Liver (tissue), 9 donors: ENCODE results near the gene UBE2D3. TPM values are rescaled to one million over a fixed set of nuclear protein-coding genes. Genes with fewer than 3 reads are reported as not detected.

Source experiments
- DNase-seq: peaks from one replicate; pipeline ENCODE4 v3.0.0-alpha.2; 2017; ENCODE audit warnings: low spot score
- H3K27ac ChIP-seq, 2 donors: one replicate each; pipeline ENCODE4 v1.7.0; 2013; ENCODE audit warnings: inconsistent platforms in 2 of 2, low read length in 2 of 2, control low read depth in 1 of 2, low read depth in 1 of 2, mild to moderate bottlenecking in 1 of 2
- H3K27me3 ChIP-seq, 4 donors: one replicate each; pipeline versions ENCODE4 v1.6.1 to v1.7.0; 2013; ENCODE audit warnings: low read length in 3 of 4, inconsistent platforms in 1 of 4, mild to moderate bottlenecking in 1 of 4, moderate library complexity in 1 of 4; ENCODE audit not compliant: control insufficient read depth in 4 of 4, insufficient read depth in 4 of 4
- H3K36me3 ChIP-seq, 4 donors: one replicate each; pipeline versions ENCODE4 v1.6.1 to v1.7.0; 2013; ENCODE audit warnings: low read length in 3 of 4, mild to moderate bottlenecking in 3 of 4, low read depth in 1 of 4, moderate library complexity in 1 of 4; ENCODE audit not compliant: control insufficient read depth in 4 of 4, insufficient read depth in 3 of 4
- H3K4me1 ChIP-seq, 4 donors: one replicate each; pipeline versions ENCODE4 v1.6.1 to v1.7.0; 2013; ENCODE audit warnings: low read length in 3 of 4, mild to moderate bottlenecking in 3 of 4, moderate library complexity in 1 of 4; ENCODE audit not compliant: control insufficient read depth in 4 of 4, insufficient read depth in 4 of 4
- H3K4me3 ChIP-seq, 3 donors: one replicate each; pipeline versions ENCODE4 v1.6.1 to v1.7.0; 2013; ENCODE audit warnings: low read length in 3 of 3, control low read depth in 1 of 3, low read depth in 1 of 3, mild to moderate bottlenecking in 1 of 3
- H3K9ac ChIP-seq, 2 donors: one replicate each; pipeline ENCODE4 v1.7.0; 2013; ENCODE audit warnings: low read length in 2 of 2, mild to moderate bottlenecking in 2 of 2, moderate library complexity in 2 of 2, control low read depth in 1 of 2, low read depth in 1 of 2
- H3K9me3 ChIP-seq, 4 donors: one replicate each; pipeline versions ENCODE4 v1.6.1 to v1.7.0; 2013; ENCODE audit warnings: low read length in 3 of 4; ENCODE audit not compliant: control insufficient read depth in 4 of 4
- CTCF ChIP-seq: fragments of 150-350 bp; IDR thresholded peaks from 2 replicates; pipeline ENCODE4 v1.5.1; 2017; ENCODE audit warnings: improper control_type of control experiment, low read depth, low read length; ENCODE audit not compliant: missing input control
- EGR1 ChIP-seq, 2 donors: IDR thresholded peaks; 2 replicates each; pipeline ENCODE4 v1.6.1; 2016 to 2018; ENCODE audit warnings: antibody characterized with exemption in 2 of 2, low read depth in 2 of 2
- FOXA1 ChIP-seq: IDR thresholded peaks from 2 replicates; pipeline ENCODE4 v1.6.1; 2016; ENCODE audit warnings: antibody characterized with exemption
- FOXA2 ChIP-seq: IDR thresholded peaks from 2 replicates; pipeline ENCODE4 v1.6.1; 2016; ENCODE audit warnings: antibody characterized with exemption
- GABPA ChIP-seq, 2 donors: IDR thresholded peaks in 1 of 2; conservative IDR thresholded peaks in 1 of 2; 2 replicates each; pipeline ENCODE4 v1.6.1; 2016; ENCODE audit warnings: antibody characterized with exemption in 2 of 2, mild to moderate bottlenecking in 1 of 2, moderate library complexity in 1 of 2
- HNF4A ChIP-seq, 2 donors: conservative IDR thresholded peaks; 2 replicates each; pipeline ENCODE4 v1.6.1; 2016; ENCODE audit warnings: antibody characterized with exemption in 2 of 2, mild to moderate bottlenecking in 2 of 2
- HNF4G ChIP-seq: IDR thresholded peaks from 2 replicates; pipeline ENCODE4 v1.6.1; 2016; ENCODE audit warnings: antibody characterized with exemption
- JUND ChIP-seq, 2 donors: IDR thresholded peaks; 2 replicates each; pipeline ENCODE4 v1.6.1; 2016; ENCODE audit warnings: antibody characterized with exemption in 2 of 2
- NR2F2 ChIP-seq: IDR thresholded peaks from 2 replicates; pipeline ENCODE4 v1.6.1; 2016; ENCODE audit warnings: antibody characterized with exemption
- RAD21 ChIP-seq, 2 donors: IDR thresholded peaks; 2 replicates each; pipeline ENCODE4 v1.6.1; 2016; ENCODE audit warnings: antibody characterized with exemption in 2 of 2, mild to moderate bottlenecking in 2 of 2
- REST ChIP-seq: IDR thresholded peaks from 2 replicates; pipeline ENCODE4 v1.6.1; 2016; ENCODE audit warnings: antibody characterized with exemption, mild to moderate bottlenecking
- RXRA ChIP-seq, 2 donors: IDR thresholded peaks; 2 replicates each; pipeline ENCODE4 v1.6.1; 2017 to 2018; ENCODE audit warnings: antibody characterized with exemption in 2 of 2, mild to moderate bottlenecking in 1 of 2
- SP1 ChIP-seq: IDR thresholded peaks from 2 replicates; pipeline ENCODE4 v1.6.1; 2018; ENCODE audit warnings: antibody characterized with exemption, mild to moderate bottlenecking
- TAF1 ChIP-seq: conservative IDR thresholded peaks from 2 replicates; pipeline ENCODE4 v1.6.1; 2016; ENCODE audit warnings: antibody characterized with exemption, mild to moderate bottlenecking
- YY1 ChIP-seq: IDR thresholded peaks from 2 replicates; pipeline ENCODE4 v1.6.1; 2016; ENCODE audit warnings: antibody characterized with exemption, mild to moderate bottlenecking
- WGBS: extraction: QIAGEN DNeasy Blood & Tissue Kit; methylation state at CpG from one replicate; pipeline ENCODE4 v1.1.7; 2013; 5-methylcytosine and 5-hydroxymethylcytosine counted together
- polyA plus RNA-seq, 2 donors: library from polyadenylated mRNA; stranded (reverse) in 1 of 2; unstranded in 1 of 2; fragments of 200-250 nt in 1 of 2; fragments of >200 nt in 1 of 2; fragmentation: Nextera tagmentation in 1 of 2; extraction: Ambion mirVana in 1 of 2; gene quantifications; one replicate each; pipeline versions ENCODE4 v1.2.1 to v1.2.3, GENCODE V29; 2013 to 2015
- total RNA-seq, 2 donors: library from RNA; depleted of rRNA; stranded (reverse); fragments of >200 nt; gene quantifications; one replicate each; pipeline ENCODE4 v1.2.3, GENCODE V29; 2014
- TF ChIP-seq, protein P1 (sequence below): IDR thresholded peaks from 2 replicates; pipeline ENCODE4 v1.6.1; 2016; ENCODE audit warnings: antibody characterized with exemption
- TF ChIP-seq, protein P2 (sequence below): IDR thresholded peaks from 2 replicates; pipeline ENCODE4 v1.6.1; 2016; ENCODE audit warnings: antibody characterized with exemption
- TF ChIP-seq, protein P3 (sequence below): IDR thresholded peaks from 2 replicates; pipeline ENCODE4 v1.6.1; 2016; ENCODE audit warnings: antibody characterized with exemption
- donor health status: healthy.
- donor health status: healthy.
- donor health status: healthy.
- donor health status: healthy.
- donor health status: healthy.

UBE2D3 gene
- total and polyA plus RNA-seq, 4 donors = 133 to 231 (median 150) TPM

GRCh38 chr4:102754044-102754443 is 73.3 kb downstream of the UBE2D3 start:
- H3K27ac ChIP-seq = no peak overlapping the region
- H3K36me3 ChIP-seq = no peaks in the 10 kb centered on the region
- H3K4me1 ChIP-seq = peaks cover 0 to 7% (median 3%) of the 10 kb centered on the region in 4 donors
- TF ChIP-seq HNF4G (no peak), TAF1 (no peak), JUND (IDR thresholded peaks at IDR 0.05) (no peak), NR2F2 (no peak), RXRA (IDR thresholded peaks at IDR 0.05) (no peak), EGR1 (IDR thresholded peaks at IDR 0.05; ENCODE audit: low read depth in 2 of 2) (no peak), RAD21 (IDR thresholded peaks at IDR 0.05) (no peak), HNF4A (conservative IDR thresholded peaks at IDR 0.05) (no peak), SP1 (no peak), CTCF (no peak), GABPA (IDR thresholded peaks at IDR 0.05 in 1 of 2, conservative IDR thresholded peaks at IDR 0.05 in 1 of 2) (no peak), YY1 (no peak), FOXA2 (no peak), REST (no peak), FOXA1 (no peak)
- TF ChIP-seq, protein P1, sequence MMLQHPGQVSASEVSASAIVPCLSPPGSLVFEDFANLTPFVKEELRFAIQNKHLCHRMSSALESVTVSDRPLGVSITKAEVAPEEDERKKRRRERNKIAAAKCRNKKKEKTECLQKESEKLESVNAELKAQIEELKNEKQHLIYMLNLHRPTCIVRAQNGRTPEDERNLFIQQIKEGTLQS = no peak
- TF ChIP-seq, protein P2, sequence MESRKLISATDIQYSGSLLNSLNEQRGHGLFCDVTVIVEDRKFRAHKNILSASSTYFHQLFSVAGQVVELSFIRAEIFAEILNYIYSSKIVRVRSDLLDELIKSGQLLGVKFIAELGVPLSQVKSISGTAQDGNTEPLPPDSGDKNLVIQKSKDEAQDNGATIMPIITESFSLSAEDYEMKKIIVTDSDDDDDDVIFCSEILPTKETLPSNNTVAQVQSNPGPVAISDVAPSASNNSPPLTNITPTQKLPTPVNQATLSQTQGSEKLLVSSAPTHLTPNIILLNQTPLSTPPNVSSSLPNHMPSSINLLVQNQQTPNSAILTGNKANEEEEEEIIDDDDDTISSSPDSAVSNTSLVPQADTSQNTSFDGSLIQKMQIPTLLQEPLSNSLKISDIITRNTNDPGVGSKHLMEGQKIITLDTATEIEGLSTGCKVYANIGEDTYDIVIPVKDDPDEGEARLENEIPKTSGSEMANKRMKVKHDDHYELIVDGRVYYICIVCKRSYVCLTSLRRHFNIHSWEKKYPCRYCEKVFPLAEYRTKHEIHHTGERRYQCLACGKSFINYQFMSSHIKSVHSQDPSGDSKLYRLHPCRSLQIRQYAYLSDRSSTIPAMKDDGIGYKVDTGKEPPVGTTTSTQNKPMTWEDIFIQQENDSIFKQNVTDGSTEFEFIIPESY = no peak
- TF ChIP-seq, protein P3, sequence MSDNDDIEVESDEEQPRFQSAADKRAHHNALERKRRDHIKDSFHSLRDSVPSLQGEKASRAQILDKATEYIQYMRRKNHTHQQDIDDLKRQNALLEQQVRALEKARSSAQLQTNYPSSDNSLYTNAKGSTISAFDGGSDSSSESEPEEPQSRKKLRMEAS = no peak
- H3K4me3 ChIP-seq = no peak overlapping the region
- H3K9ac ChIP-seq = no peak overlapping the region
- no peak for DNase-seq
- no peaks in the 10 kb centered on the region for H3K27me3 ChIP-seq
- 95% methylated on average over 2 of the region's 2 CpGs for WGBS
- no peaks in the 10 kb centered on the region for H3K9me3 ChIP-seq
